Fibroblast of pulmonary artery (primary cell): Measurements from ENCODE around the gene ANKS1B.

Source experiments
- DNase-seq: peaks from one replicate; pipeline ENCODE4 v3.0.0-alpha.2; 2010; ENCODE audit warnings: low read depth
- H3K4me3 ChIP-seq: replicated peaks from 2 replicates; pipeline ENCODE4 v1.5.1; 2011; ENCODE audit warnings: low read depth, mild to moderate bottlenecking, control low read depth, low read length, moderate library complexity
- CTCF ChIP-seq: IDR thresholded peaks from 2 replicates; pipeline ENCODE4 v1.5.1; 2011; ENCODE audit warnings: mild to moderate bottlenecking, control low read depth, low read length, inconsistent platforms; ENCODE audit errors: missing control alignments

Gene ANKS1B

GRCh38 chr12:99029511-99030271, 955.0 kb downstream of the ANKS1B start:
- no peak for TF ChIP-seq CTCF
- H3K4me3 ChIP-seq = no peak overlapping the region
- DNase-seq = no peak

- DNase-seq = no peak
- TF ChIP-seq CTCF = no peak
- H3K4me3 ChIP-seq = no peak overlapping the region
Observed at GRCh38 chr12:99027461-99027860, 957.3 kb downstream of the ANKS1B start.

GRCh38 chr12:99027055-99027393, 957.7 kb downstream of the ANKS1B start:
- TF ChIP-seq CTCF = no peak
- no peak overlapping the region for H3K4me3 ChIP-seq
- no peak for DNase-seq

GRCh38 chr12:99026332-99027054, 958.2 kb downstream of the ANKS1B start:
- no peak for TF ChIP-seq CTCF
- no peak for DNase-seq
- no peak overlapping the region for H3K4me3 ChIP-seq

GRCh38 chr12:99024870-99025269, 959.9 kb downstream of the ANKS1B start:
- no peak for DNase-seq
- no peak overlapping the region for H3K4me3 ChIP-seq
- TF ChIP-seq CTCF = no peak

- no peak for DNase-seq
- TF ChIP-seq CTCF = no peak
- no peak overlapping the region for H3K4me3 ChIP-seq
Observed at GRCh38 chr12:99024191-99024590, 960.5 kb downstream of the ANKS1B start.
